NOMO-1 treated with DMSO at 0.1 percent for 48 hours (cell line): ENCODE data around the gene AP2B1.
"Not testable (repeated sequence)": the region's sequence is repeated elsewhere in the genome, so short reads cannot be mapped to it uniquely, and the experiment has no call there.

Source experiments
- DNase-seq: peaks from one replicate; lab custom pipeline; 2025; ENCODE audit not compliant: unreplicated experiment; lab: John Stamatoyannopoulos, UW

Gene AP2B1

GRCh38 chr17:35587074-35587961 lies at the start of gene AP2B1:
AP2B1 (plus strand) TSS chr17:35587322; CDS start chr17:35594031, 6,709 bp downstream.
- peak; percentile 95 for DNase-seq

GRCh38 chr17:35537601-35538141 lies 49.5 kb upstream of the AP2B1 start, which contains the start of gene SLFN12L:
SLFN12L (minus strand) TSS chr17:35537678; CDS start chr17:35522364, 15,314 bp downstream.
- no peak for DNase-seq

GRCh38 chr17:35539659-35540026 lies 47.5 kb upstream of the AP2B1 start:
- DNase-seq, result no peak

- DNase-seq, result peak; percentile 60
Observed at GRCh38 chr17:35540589-35541404, 46.3 kb upstream of the AP2B1 start.

GRCh38 chr17:35541434-35541833 lies 45.7 kb upstream of the AP2B1 start:
- DNase-seq, result no peak

GRCh38 chr17:35542990-35543389 lies 44.1 kb upstream of the AP2B1 start:
- DNase-seq, result no peak

- DNase-seq, result no peak
Observed at GRCh38 chr17:35543856-35544255, 43.3 kb upstream of the AP2B1 start.

- DNase-seq, result no peak
Observed at GRCh38 chr17:35545150-35545549, 42.0 kb upstream of the AP2B1 start.

GRCh38 chr17:35546487-35546886 lies 40.6 kb upstream of the AP2B1 start:
- peak; percentile 65 for DNase-seq

- no peak for DNase-seq
Observed at GRCh38 chr17:35548208-35548810, 38.8 kb upstream of the AP2B1 start.

GRCh38 chr17:35548978-35549377 lies 38.1 kb upstream of the AP2B1 start:
- DNase-seq, result no peak

- DNase-seq, result no peak
Observed at GRCh38 chr17:35553310-35553709, 33.8 kb upstream of the AP2B1 start.

GRCh38 chr17:35554668-35555067 lies 32.5 kb upstream of the AP2B1 start:
- DNase-seq, result no peak

GRCh38 chr17:35555691-35556090 lies 31.4 kb upstream of the AP2B1 start:
- DNase-seq, result no peak

- no peak for DNase-seq
Observed at GRCh38 chr17:35557353-35557752, 29.8 kb upstream of the AP2B1 start.

GRCh38 chr17:35559495-35560210 lies 27.5 kb upstream of the AP2B1 start:
- DNase-seq, result no peak

GRCh38 chr17:35560703-35561102 lies 26.4 kb upstream of the AP2B1 start, which contains the start of gene SLFN14:
SLFN14 (minus strand) TSS chr17:35560819; CDS start chr17:35558062, 2,757 bp downstream.
- DNase-seq, result no peak

- not testable (repeated sequence) for DNase-seq
Observed at GRCh38 chr17:35563181-35563580, 23.9 kb upstream of the AP2B1 start.

GRCh38 chr17:35566968-35567367 lies 20.2 kb upstream of the AP2B1 start:
- DNase-seq, result no peak

GRCh38 chr17:35568561-35568960 lies 18.6 kb upstream of the AP2B1 start:
- DNase-seq, result peak; percentile 11
